ENCODE measurements around the gene ACOT4. TPM values are rescaled to one million over a fixed set of nuclear protein-coding genes. Genes with fewer than 3 reads are reported as not detected.
"Not testable (repeated sequence)": the region's sequence is repeated elsewhere in the genome, so short reads cannot be mapped to it uniquely, and the experiment has no call there.

The ACOT4 gene, protein sequence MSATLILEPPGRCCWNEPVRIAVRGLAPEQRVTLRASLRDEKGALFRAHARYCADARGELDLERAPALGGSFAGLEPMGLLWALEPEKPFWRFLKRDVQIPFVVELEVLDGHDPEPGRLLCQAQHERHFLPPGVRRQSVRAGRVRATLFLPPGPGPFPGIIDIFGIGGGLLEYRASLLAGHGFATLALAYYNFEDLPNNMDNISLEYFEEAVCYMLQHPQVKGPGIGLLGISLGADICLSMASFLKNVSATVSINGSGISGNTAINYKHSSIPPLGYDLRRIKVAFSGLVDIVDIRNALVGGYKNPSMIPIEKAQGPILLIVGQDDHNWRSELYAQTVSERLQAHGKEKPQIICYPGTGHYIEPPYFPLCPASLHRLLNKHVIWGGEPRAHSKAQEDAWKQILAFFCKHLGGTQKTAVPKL
- 0.60 and 1.2 TPM in 2 replicates for total RNA-seq

DNA sequence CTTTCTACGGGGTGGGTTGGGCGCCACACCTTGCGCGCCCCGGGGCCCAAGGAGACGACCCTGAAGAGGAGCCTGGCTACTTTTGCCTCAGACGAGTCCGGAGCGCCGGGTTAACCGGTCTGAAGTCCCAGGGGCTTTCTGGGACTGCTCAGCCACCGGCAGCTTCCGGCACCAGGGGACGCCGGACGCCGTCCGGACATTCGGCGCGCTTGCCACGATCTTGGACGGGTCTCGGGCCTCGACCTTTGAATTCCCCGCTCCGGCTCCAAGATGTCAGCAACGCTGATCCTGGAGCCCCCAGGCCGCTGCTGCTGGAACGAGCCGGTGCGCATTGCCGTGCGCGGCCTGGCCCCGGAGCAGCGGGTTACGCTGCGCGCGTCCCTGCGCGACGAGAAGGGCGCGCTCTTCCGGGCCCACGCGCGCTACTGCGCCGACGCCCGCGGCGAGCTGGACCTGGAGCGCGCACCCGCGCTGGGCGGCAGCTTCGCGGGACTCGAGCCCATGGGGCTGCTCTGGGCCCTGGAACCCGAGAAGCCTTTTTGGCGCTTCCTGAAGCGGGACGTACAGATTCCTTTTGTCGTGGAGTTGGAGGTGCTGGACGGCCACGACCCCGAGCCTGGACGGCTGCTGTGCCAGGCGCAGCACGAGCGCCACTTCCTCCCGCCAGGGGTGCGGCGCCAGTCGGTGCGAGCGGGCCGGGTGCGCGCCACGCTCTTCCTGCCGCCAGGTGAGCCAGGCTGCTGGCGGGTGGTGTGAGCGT, at the start of gene ACOT4:
ACOT4 (plus strand) TSS at position 184 of the 760 bp plus-strand sequence; CDS start at position 271, 87 bp downstream.
- CTCF ChIA-PET = no interaction called here
- no peaks in the 10 kb centered on the region for H3K27me3 Mint-ChIP-seq
- H3K9me3 Mint-ChIP-seq = no peaks in the 10 kb centered on the region
- intact Hi-C loops (cut with micrococcal nuclease) = loop anchor here (2.0 kb wide), 1 partner anchor 21 kb away; the partner anchor contains the start of gene ACOT6
- ATAC-seq (ENCODE audit: low read depth) = peak; percentile 83
- peak; percentile 39 for DNase-seq
- H3K4me3 Mint-ChIP-seq = peak within 1 kb of the TSS; percentile 76
- POLR2A ChIA-PET = interaction anchor here (0.6 to 1.7 kb wide), 5 partner anchors 9 to 358 kb away, joined by 3 to 9 read pairs (median 3); partner anchors contain the start of genes ACOT2, ACOT6, COQ6 and FAM161B
- H3K27ac Mint-ChIP-seq = no peak within 1 kb of the TSS
- H3K4me1 Mint-ChIP-seq = peaks cover 6% of the 10 kb centered on the region
- H3K36me3 Mint-ChIP-seq (ENCODE audit: low read depth) = no peaks in the 10 kb centered on the region
- TF ChIP-seq, protein P1, sequence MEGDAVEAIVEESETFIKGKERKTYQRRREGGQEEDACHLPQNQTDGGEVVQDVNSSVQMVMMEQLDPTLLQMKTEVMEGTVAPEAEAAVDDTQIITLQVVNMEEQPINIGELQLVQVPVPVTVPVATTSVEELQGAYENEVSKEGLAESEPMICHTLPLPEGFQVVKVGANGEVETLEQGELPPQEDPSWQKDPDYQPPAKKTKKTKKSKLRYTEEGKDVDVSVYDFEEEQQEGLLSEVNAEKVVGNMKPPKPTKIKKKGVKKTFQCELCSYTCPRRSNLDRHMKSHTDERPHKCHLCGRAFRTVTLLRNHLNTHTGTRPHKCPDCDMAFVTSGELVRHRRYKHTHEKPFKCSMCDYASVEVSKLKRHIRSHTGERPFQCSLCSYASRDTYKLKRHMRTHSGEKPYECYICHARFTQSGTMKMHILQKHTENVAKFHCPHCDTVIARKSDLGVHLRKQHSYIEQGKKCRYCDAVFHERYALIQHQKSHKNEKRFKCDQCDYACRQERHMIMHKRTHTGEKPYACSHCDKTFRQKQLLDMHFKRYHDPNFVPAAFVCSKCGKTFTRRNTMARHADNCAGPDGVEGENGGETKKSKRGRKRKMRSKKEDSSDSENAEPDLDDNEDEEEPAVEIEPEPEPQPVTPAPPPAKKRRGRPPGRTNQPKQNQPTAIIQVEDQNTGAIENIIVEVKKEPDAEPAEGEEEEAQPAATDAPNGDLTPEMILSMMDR (IDR thresholded peaks at IDR 0.05) = no peak

DNA sequence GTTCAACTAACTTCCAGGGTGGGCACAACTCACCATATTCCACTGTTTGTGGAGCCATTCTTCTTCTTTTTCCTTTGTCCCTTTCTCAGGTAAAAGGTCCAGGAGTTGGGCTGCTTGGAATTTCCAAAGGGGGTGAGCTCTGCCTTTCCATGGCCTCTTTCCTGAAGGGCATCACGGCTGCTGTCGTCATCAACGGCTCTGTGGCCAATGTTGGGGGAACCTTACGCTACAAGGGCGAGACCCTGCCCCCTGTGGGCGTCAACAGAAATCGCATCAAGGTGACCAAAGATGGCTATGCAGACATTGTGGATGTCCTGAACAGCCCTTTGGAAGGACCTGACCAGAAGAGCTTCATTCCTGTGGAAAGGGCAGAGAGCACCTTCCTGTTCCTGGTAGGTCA, 48.7 kb upstream of the ACOT4 start:
- H3K4me1 Mint-ChIP-seq; CTCF ChIA-PET; intact Hi-C loops (cut with micrococcal nuclease); H3K4me3 Mint-ChIP-seq; POLR2A ChIA-PET; H3K36me3 Mint-ChIP-seq (ENCODE audit: low read depth); ATAC-seq (ENCODE audit: low read depth); DNase-seq; H3K27ac Mint-ChIP-seq; H3K27me3 Mint-ChIP-seq; H3K9me3 Mint-ChIP-seq: not testable (repeated sequence)

DNA sequence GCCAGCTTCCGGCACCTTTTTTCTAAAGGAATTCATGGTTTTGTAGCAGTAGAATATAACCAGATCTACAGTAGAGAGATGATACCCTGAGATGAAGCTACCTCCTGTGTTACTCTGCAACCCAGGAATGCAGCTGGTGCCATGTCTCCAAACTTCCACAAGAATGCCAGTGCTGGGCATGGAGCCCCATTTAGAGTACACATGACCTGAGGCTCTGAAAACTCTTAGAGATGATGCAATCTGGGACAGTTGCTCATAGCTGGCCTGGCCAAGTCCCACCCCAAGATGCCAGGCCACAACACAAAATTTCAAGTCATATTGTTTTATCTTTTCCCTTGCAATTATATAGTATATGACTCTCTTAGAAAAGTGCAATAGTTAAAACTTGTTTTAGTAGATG, 46.3 kb upstream of the ACOT4 start:
- H3K27me3 Mint-ChIP-seq; H3K9me3 Mint-ChIP-seq; POLR2A ChIA-PET; ATAC-seq (ENCODE audit: low read depth); intact Hi-C loops (cut with micrococcal nuclease); H3K4me3 Mint-ChIP-seq; H3K36me3 Mint-ChIP-seq (ENCODE audit: low read depth); DNase-seq; H3K4me1 Mint-ChIP-seq; H3K27ac Mint-ChIP-seq; CTCF ChIA-PET: not testable (repeated sequence)

DNA sequence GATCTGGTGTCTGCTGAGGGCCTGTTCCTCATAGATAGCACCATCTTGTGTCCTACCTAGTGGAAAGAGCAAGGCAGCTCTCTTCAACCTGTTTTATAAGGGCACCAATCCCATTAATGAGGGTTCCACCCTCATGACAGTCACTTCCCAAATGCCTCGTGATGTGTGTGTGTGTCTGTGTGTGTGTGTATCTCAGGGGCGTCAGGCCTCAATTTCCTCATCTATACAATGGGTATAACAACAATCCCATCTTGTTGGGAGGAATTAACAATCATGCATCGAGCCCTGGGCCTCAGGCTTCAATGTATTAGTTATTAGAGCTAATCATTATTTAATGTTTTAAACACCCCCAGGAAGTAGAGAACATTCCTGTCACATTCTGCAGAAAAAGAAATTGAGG, 42.6 kb upstream of the ACOT4 start:
- H3K27ac Mint-ChIP-seq; ATAC-seq (ENCODE audit: low read depth); H3K36me3 Mint-ChIP-seq (ENCODE audit: low read depth); H3K4me1 Mint-ChIP-seq; CTCF ChIA-PET; H3K4me3 Mint-ChIP-seq; H3K9me3 Mint-ChIP-seq; intact Hi-C loops (cut with micrococcal nuclease); H3K27me3 Mint-ChIP-seq; DNase-seq: not testable (repeated sequence)
- POLR2A ChIA-PET = interaction anchor here (0.5 kb wide), 1 partner anchor 22 kb away, joined by 5 read pairs; no protein-coding TSS in a partner anchor

DNA sequence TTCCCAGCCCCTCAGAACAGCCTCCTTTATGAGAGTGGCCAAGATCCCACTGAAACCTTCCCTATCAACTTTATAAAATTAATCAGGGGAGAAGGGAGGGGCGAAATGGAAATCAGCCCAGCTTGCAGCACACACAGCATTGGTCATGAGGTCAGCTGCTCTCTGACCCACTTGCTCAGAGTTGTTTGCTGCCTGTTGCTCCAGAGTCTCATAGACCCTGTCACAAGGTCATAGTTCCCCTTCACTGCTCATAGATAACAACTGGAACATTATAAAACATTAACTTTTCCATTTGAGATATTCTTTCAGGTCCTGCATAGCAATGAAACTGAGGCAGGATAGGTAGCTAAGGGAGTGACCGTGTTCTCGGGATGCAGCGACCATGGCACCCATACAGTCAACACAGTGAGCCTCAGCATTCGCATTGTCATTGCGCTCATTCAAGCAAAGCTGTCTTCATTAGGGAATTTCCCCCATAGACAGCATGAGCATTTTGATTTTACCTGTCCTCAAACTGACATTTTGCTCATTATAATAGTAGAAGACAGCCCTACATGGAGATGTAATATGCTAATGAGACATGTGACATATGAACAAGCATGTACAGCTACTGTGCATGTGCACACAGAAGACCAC, 41.7 kb upstream of the ACOT4 start:
- H3K9me3 Mint-ChIP-seq; H3K4me1 Mint-ChIP-seq; H3K27ac Mint-ChIP-seq; POLR2A ChIA-PET; CTCF ChIA-PET; H3K27me3 Mint-ChIP-seq; intact Hi-C loops (cut with micrococcal nuclease); DNase-seq; H3K36me3 Mint-ChIP-seq (ENCODE audit: low read depth); H3K4me3 Mint-ChIP-seq: not testable (repeated sequence)
- peak; percentile 96 for ATAC-seq (ENCODE audit: low read depth)

DNA sequence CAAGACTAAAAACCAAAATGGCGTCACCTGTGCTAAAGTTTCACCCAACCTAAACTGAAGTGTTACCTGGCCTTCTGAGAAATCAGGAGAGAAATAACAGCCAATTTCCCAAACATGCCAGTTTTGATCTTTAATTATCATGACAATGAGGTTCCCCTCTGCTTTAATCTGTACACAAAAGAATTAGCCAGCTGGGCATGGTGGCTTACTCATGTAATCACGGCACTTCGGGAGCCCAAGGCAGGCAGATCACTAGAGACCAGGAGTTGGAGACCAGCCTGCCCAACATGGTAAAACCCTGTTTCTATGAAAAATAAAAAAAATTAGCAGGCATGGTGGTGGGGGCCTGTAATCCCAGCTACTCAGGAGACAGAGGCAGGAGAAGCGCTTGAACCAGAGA, 37.8 kb upstream of the ACOT4 start:
- ChIA-PET CTCF (no interaction called here), POLR2A (no interaction called here)
- Mint-ChIP-seq H3K27ac (no peak overlapping the region), H3K4me3 (no peak overlapping the region), H3K36me3 (ENCODE audit: low read depth) (no peaks in the 10 kb centered on the region), H3K9me3 (no peaks in the 10 kb centered on the region), H3K4me1 (peaks cover 2% of the 10 kb centered on the region), H3K27me3 (no peaks in the 10 kb centered on the region)
- ATAC-seq (ENCODE audit: low read depth) = no peak
- no peak for DNase-seq
- intact Hi-C loops (cut with micrococcal nuclease) = no loop called here
- TF ChIP-seq, protein P1 (IDR thresholded peaks at IDR 0.05) = no peak

DNA sequence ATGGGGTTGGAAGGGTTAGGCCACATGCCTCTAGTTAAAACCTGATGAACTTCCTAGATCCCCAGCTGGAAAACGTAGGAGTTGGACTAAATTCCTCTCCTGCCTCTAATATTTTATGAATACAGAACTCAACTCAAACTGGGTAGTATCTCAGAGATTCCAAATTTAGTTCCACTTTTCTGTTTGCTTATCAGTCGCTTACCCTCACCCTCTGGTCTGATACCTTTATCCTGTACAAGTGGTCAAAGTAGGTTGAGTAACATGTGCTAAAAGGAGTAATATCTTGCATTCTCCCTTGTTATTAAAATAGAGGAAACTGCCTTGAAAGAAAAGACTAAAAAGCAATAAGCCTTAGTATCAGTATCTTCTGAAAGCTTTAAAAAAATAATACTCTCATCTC, 34.5 kb upstream of the ACOT4 start:
- CTCF ChIA-PET; H3K27ac Mint-ChIP-seq; H3K4me1 Mint-ChIP-seq; ATAC-seq (ENCODE audit: low read depth); H3K36me3 Mint-ChIP-seq (ENCODE audit: low read depth); H3K27me3 Mint-ChIP-seq; POLR2A ChIA-PET; H3K9me3 Mint-ChIP-seq; H3K4me3 Mint-ChIP-seq; intact Hi-C loops (cut with micrococcal nuclease); DNase-seq: not testable (repeated sequence)

DNA sequence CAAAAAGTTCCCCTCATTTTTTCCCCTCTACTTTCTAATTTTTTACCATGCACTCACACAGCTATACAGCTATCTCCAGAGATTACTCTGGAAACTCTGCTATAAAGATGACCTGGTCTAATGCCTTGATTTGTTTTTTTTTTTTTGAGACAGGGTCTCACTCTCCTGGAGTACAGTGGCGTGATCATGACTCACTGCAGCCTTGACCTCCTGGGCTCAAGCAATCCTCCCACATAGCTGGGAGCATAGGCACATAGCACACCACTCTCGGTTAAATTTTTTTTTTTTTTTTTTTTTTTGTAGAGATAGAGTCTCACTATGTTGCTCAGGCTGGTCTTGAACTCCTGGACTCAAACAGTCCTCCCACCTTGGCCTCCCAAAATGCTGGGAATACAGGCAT, 33.4 kb upstream of the ACOT4 start:
- not testable (repeated sequence) for H3K27ac Mint-ChIP-seq, DNase-seq

DNA sequence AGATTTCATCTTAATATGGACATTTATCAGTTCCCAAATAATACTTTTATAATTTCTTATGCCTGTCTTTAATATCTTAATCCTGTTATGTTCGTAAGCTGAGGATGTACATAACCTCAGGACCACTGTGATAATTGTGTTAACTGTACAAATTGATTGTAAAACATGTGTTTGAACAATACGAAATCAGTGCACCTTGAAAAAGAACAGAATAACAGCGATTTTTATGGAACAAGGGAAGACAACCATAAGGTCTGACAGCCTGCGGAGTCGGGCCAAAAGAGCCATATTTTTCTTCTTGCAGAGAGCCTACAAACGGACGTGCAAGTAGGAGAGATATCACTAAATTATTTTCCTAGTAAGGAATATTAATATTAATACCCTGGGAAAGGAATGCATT, 29.4 kb upstream of the ACOT4 start:
- H3K4me1 Mint-ChIP-seq; ATAC-seq (ENCODE audit: low read depth); H3K4me3 Mint-ChIP-seq; CTCF ChIA-PET; POLR2A ChIA-PET; H3K27ac Mint-ChIP-seq; H3K27me3 Mint-ChIP-seq; H3K9me3 Mint-ChIP-seq; DNase-seq; intact Hi-C loops (cut with micrococcal nuclease): not testable (repeated sequence)
- peaks cover 14% of the 10 kb centered on the region for H3K36me3 Mint-ChIP-seq (ENCODE audit: low read depth)

More for the DNA sequence above, 33.4 kb upstream of the ACOT4 start:
- intact Hi-C loops (cut with micrococcal nuclease) = loop anchor here (2.0 kb wide), 1 partner anchor 29 kb away; no protein-coding TSS in a partner anchor
- H3K36me3 Mint-ChIP-seq (ENCODE audit: low read depth); H3K27me3 Mint-ChIP-seq; H3K4me3 Mint-ChIP-seq; H3K9me3 Mint-ChIP-seq; POLR2A ChIA-PET; H3K4me1 Mint-ChIP-seq; CTCF ChIA-PET; ATAC-seq (ENCODE audit: low read depth): not testable (repeated sequence)

DNA sequence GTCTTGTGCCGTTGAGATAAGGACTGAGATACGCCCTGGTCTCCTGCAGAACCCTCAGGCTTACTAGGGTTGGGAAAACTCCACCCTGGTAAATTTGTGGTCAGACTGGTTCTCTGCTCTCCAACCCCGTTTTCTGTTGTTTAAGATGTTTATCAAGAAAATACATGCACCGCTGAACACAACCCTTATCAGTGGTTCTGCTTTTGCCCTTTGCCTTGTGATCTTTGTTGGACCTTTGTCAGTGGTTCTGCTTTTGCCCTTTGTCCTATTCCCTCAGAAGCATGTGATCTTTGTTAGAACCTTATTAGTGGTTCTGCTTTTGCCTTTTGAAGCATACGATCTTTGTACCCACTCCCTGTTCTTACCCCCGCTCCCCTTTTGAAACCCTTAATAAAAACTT, 29.0 kb upstream of the ACOT4 start:
- peaks cover 14% of the 10 kb centered on the region for H3K36me3 Mint-ChIP-seq (ENCODE audit: low read depth)
- H3K9me3 Mint-ChIP-seq; H3K4me1 Mint-ChIP-seq; intact Hi-C loops (cut with micrococcal nuclease); H3K27me3 Mint-ChIP-seq; H3K27ac Mint-ChIP-seq; ATAC-seq (ENCODE audit: low read depth); DNase-seq; CTCF ChIA-PET; POLR2A ChIA-PET; H3K4me3 Mint-ChIP-seq: not testable (repeated sequence)
